GM19193 (cell line): ENCODE data around the gene EIF4A2.

Experiments
- POLR2A ChIP-seq: IDR thresholded peaks from 4 replicates; pipeline ENCODE4 v1.6.1; 2011; ENCODE audit not compliant: insufficient read depth, insufficient read length; ENCODE audit errors: extremely low read depth

Gene EIF4A2

DNA sequence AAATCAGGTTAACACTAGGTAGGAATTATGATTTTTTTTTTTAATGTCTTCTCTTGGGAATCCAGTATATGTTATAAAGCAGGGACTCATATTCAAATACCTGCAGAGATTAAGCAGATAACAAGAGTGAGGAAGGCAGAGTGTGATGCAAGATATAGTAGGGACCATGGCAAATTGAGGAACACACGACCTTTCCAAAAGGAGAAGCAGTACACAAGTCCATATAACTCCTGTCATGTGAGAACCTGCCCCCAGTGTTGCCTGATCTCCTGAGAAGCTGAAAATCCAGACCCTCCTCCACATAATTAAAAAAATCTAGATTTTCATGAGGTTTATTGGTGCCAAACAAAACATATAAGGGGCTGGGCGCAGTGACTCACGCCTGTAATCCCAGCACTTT is 19.3 kb downstream of the EIF4A2 start:
- no peak for TF ChIP-seq POLR2A

DNA sequence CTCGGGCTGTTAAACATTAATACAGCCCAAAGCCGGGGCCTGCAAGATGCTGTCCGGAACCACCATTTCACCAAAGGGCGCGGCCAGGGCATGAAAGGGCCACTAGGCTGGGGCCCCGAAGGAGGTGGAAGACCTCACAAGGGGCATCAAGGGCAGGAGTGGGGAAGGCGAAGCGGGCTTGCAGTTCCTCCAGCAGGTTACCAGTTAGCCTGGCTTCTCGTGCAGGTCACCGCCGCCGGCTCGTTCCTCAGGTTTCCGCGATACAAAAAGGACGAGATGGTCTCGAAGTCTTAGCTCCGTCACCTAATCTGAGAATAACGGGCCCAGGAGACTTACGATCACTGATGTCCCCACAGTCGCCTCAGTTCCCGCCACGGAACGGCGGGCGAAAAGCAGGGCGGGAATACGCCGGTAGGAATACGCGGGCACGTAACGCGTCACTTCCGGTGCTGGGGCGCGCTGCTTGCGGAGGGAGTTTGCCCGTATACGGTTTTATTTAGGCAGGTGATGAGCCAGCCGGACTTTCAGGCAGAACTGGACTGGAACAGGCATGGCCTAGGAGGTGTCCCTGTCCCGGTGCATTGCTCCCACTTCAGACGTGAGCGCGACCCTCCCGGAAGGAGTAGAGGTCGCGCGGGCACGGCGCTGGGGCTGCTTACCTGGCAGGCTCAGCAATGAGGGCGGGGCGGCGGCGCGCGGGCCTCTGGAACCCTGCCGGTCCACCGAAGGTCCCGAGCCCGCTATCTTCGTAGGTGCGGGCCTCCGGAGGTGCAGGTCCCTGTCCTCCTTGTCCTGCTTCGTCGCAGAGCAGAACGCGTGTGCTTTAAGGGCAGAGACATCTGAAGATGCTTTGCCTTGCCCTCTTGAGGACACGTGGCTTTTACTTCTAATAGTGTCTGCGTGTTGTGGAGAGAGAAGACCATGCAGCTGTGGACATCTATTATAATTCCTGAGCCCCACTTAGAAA is 23.0 kb downstream of the EIF4A2 start, which contains the start of gene RFC4:
Gene RFC4, minus strand, starts transcription at position 394 of the 967 bp plus-strand sequence. CDS start 1,769 bp downstream, outside the sequence.
- peak; percentile 90 for TF ChIP-seq POLR2A

DNA sequence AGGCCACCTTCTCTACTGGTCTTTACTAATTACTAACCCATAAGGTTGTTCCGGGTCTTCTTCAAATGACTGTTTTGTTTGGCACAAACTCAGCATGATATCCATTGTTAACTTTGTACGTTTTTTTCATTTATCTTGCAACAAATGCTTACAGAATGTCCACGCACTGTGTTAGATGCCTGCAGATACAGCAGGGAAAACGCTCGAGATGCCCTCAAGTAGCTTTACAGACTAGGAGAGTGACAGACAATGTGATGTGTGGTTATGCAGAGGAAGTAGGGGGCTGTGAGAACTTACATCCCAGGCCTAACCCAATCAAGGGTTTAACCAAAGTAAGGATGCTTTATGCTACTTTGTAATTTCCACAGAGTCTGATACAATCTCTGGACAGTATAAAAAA is 23.9 kb downstream of the EIF4A2 start:
- no peak for TF ChIP-seq POLR2A

DNA sequence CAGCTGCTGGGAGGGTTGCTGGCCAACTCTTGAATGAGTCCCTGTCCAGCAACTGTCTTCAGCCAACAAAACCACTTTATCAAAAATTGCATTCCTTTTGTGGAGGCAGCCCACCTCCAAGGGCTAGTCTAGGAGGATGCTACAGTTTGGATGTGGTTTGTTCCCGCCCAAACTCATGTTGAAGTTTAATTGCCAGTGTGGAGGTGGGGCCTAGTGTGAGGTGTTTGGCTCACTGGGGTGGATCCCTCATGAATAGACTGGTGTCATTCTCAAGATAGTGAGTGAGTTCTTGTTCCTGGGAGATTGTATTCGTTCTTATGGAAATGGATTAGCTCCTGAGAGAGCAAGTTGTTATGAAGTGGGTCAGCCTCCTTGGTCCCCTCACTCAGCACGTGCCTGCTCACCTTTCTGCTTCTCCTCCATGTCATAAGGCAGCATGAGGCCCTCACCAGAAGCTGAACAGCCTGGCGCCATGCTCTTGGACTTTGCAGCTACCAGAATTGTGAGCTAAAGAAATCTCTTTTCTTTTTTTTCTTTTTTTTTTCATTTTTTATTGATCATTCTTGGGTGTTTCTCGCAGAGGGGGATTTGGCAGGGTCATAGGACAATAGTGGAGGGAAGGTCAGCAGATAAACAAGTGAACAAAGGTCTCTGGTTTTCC is 27.1 kb downstream of the EIF4A2 start:
- no peak for TF ChIP-seq POLR2A

DNA sequence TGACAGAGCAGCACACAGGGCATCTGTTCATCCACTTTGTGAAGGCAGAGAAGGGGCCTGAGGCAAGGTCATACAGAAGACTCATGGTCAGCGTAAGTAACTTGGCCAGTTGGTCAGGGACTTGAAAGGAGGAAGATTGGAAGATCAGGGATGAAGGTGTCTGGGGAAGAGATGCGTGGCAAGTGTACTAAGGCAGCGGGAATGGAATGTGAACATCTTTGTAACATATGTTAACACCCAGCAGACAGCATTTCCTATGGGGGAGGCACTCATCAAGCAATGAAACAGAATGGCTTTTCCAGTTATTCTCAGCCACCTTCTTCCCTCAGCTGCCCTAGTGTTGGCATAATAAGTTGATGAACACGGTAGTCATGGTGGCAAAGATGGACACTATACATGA is 30.7 kb downstream of the EIF4A2 start:
- no peak for TF ChIP-seq POLR2A

DNA sequence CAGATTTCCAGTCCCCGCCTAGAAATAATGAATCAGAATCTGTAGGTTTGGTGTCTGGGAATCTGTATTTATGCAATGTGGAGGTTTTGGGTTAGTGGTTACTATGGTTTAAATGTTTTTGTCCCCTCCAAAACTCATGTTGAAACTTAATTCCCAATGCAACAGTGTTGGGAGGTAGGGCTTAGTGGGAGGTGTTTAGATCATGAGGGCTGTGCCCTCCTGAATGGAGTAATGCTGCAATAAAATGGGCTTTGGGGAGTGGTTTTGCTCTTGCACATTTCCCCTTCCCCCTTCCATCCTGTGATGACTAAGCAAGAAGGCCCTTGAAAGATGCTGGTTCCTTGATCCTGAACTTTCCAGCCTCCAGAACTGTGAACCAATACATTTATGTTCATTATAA is 32.1 kb downstream of the EIF4A2 start:
- TF ChIP-seq POLR2A = no peak

DNA sequence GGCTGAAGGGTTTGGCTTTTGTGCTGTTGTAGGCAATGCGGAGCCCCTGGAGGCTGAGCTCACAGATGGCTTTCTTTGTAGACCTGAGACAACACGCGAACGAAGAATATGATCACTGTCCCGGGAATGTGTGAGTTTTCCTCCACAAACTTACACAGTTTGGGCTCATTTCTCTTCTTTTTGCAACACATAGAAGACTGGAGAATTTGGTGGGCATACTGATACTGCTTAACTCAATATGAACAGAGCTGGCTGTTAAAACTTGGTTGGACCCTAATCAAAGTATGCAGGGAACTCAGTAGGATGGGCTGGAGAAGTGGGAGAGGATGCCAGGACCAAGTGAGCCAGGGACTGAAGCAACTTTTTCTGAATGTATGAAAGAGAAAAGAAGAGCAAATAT is 35.1 kb downstream of the EIF4A2 start:
- TF ChIP-seq POLR2A = no peak

DNA sequence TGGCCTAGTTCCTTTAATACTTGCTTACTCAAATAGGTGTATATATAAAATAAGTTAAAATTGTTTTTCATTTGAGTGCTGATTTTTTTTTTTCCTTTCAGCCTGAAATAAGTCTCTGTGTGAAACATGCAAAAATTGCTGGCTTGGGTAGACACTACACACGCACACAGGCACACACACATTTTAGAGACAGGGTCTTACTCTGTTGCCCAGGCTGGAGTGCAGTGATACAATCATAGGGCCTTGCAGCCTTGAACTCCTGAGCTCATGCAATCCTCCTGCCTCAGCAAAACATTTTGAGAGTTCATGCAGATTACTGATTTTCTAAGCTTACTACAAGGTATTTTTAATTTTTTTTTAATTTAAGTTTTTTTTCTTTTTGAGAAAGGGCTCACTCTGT is 35.6 kb downstream of the EIF4A2 start:
- no peak for TF ChIP-seq POLR2A

DNA sequence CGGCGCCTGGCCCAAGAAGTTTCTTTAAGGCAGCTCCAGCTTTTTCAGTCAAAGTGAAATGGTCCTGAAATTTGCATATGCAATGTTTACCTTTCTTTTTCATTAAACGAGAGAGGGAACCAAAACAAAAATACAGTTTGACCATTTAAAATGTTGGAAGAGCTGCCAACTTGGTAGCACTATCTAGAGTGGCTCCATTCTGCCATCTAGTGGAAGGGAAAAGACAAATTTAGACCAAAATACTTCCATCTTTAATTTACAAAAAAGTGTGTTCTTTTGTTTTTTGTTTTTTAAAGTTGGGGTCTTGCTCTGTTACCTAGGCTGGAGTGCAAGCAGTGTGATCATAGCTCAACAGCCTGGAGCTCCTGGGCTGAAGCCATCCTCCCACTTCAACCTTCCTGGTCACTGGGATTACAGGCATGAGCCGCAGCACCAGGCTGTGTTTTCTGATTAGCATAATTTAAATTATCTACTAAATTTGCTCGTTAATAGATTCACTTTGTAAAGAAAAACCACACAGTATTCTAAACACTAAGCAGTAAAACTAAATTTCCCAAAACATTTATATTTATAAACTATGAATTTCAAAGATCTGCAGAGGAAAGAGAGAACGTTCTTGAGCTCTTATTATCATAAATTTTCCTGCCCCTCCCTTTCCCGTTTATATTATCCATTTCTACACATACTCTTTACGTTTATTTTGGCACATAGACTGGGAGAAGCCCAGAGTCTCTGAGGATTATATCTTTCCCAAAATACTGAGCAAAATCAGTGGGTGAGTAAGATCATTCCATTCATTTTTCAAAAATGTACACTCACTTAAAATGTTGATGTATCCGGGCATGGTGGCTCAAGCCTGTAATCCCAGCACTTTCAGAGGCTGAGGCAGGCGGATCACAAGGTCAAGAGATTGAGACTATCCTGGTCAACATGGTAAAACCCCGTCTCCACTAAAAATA is 38.3 kb downstream of the EIF4A2 start:
- TF ChIP-seq POLR2A = no peak

DNA sequence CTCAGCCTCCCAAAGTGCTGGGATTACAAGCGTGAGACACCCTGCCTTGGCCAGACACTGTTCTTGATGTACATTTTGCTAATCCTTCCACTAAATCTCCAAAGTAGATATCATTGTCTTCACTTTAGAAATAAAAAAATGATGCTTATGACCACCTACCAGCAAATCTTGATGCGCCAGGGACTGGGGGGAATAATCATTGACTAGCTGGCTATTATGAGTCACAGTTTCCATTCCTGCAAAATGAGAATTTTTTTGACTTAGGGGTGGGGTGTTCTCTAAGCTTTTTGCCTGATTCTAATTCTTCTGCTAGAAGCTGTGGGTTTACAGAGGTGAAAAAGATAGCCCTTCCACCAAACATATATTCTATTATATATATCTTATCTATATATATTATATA is 40.0 kb downstream of the EIF4A2 start:
- no peak for TF ChIP-seq POLR2A

DNA sequence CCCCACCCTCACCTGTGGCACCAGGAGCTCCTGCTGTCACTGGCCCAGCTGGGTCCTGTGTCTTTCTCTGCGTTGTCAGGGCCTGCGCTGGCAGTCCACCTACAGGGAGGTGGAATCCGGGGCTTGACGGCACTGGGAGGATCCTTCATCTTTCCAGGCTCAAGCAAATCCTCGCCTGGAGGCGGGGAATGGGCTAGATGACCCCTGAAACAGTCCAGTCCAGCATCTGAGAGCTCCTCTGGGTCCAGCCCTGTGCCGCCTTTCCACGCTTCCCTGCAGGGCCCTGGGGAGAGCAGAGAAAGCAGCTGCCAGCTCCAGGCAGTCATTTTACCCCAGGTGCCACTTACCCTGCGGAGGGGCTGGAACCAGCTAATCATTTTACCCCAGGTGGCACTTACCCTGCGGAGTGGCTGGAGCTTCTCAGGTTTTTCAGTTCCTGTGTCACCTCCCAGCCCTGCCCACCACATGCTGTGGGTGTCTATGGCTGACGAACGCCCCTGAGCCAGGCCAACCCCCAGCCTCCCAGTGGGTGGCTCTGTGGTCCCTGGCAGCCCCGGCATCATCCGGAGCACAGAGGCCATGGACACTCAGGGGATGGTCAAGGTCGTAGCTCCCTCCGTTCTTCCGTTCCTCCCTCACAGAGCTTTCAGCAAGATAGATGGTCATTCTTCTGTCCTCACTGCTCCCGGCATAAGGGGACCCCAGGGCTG is 41.2 kb downstream of the EIF4A2 start:
- TF ChIP-seq POLR2A = no peak

DNA sequence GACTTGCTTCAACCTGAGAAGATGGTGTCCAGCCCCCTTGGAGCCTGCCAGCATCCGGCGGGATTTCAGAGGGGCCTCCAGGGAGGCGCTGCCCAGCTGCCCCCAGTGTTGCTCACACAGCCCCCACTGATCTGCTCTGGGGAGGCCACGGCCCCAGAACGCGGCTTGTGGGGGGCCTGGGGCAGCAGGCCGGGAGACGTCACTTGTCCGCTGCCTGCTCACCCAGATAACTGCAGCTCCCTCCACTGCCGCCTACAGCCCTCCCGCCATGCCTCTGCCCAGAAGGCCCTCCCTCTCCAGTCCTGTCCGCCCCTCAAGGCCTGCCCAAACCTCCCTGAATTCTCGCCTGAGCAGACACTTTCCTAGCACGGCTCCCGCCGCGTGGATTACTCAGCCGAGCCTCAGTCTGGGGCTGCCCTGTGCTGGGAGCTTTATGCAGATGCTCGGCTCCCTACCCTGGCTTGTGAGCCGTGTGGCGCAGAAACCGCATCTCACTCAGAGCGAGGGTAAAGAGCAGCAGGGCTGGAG is 42.0 kb downstream of the EIF4A2 start:
- TF ChIP-seq POLR2A = no peak

DNA sequence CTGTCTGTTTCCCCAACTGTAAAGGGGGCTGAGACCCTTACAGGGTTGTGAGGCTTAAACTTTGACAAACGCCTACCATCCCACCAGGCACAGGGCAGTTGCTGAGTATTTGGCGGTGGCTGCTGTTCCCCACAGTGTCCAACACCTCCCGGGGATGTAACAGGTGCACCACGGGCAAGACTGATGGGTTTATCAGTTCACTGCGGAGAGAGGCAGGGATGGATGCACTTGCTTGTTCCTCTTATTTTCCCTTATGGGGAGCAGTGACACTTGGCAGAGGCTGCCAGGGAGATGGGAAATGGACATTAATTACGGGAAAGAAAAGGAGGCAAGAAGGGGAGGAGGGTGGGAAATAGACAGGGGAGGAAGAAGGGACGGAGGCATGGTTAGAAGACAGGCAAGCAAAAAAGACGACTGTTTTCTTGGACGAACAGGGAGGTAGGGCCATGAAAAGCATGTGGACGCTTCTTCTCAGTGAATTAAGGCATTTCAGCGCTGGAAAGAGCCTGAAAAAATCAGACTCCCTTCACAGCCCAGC is 42.6 kb downstream of the EIF4A2 start:
- no peak for TF ChIP-seq POLR2A
